Left hindlimb (tissue), 1 donor: ENCODE data around the gene CROCC.
A peak's percentile ranks its signal among the peaks of the same experiment; 100 is the strongest.

Experiments
- DNase-seq: peaks from one replicate; pipeline ENCODE4 v3.0.0-alpha.2; 2018

The CROCC gene

GRCh38 chr1:16991571-16991970 lies 69.8 kb downstream of the CROCC start:
- DNase-seq = no peak

- no peak for DNase-seq
Measured at GRCh38 chr1:16992102-16992501, 70.4 kb downstream of the CROCC start.

- no peak for DNase-seq
Measured at GRCh38 chr1:16992675-16993074, 70.9 kb downstream of the CROCC start.

GRCh38 chr1:16993521-16994038 lies 71.8 kb downstream of the CROCC start:
- DNase-seq = no peak

- DNase-seq = no peak
Measured at GRCh38 chr1:16996845-16997244, 75.1 kb downstream of the CROCC start.

- DNase-seq = no peak
Measured at GRCh38 chr1:16998589-16998988, 76.9 kb downstream of the CROCC start.

GRCh38 chr1:16999863-17000262 lies 78.1 kb downstream of the CROCC start:
- no peak for DNase-seq

GRCh38 chr1:17001760-17002523 lies 80.2 kb downstream of the CROCC start:
- no peak for DNase-seq

GRCh38 chr1:17002524-17002902 lies 80.8 kb downstream of the CROCC start:
- no peak for DNase-seq

- DNase-seq = no peak
Measured at GRCh38 chr1:17004466-17005364, 83.0 kb downstream of the CROCC start.

- DNase-seq = no peak
Measured at GRCh38 chr1:17005365-17005740, 83.6 kb downstream of the CROCC start.

GRCh38 chr1:17007121-17007520 lies 85.4 kb downstream of the CROCC start:
- DNase-seq = no peak

- DNase-seq = no peak
Measured at GRCh38 chr1:17008208-17008855, 86.6 kb downstream of the CROCC start.

- no peak for DNase-seq
Measured at GRCh38 chr1:17009706-17010105, 88.0 kb downstream of the CROCC start.

GRCh38 chr1:17011092-17011438 lies 89.3 kb downstream of the CROCC start:
- DNase-seq = no peak

GRCh38 chr1:17011439-17012307 lies 89.9 kb downstream of the CROCC start, which contains the start of gene ATP13A2:
Gene ATP13A2 (minus strand): TSS chr1:17011928. CDS start chr1:17011738, 190 bp downstream.
- DNase-seq = peak; percentile 79

- DNase-seq = no peak
Measured at GRCh38 chr1:17012775-17013490, 91.2 kb downstream of the CROCC start.

- DNase-seq = no peak
Measured at GRCh38 chr1:17013491-17014320, 92.0 kb downstream of the CROCC start.

GRCh38 chr1:17014671-17015567 lies 93.2 kb downstream of the CROCC start:
- no peak for DNase-seq

- DNase-seq = no peak
Measured at GRCh38 chr1:17016317-17016661, 94.6 kb downstream of the CROCC start.
